Smooth muscle cell (in vitro differentiated cells): Measurements from ENCODE around the gene KLK7. TPM values are rescaled to one million over a fixed set of nuclear protein-coding genes. Genes with fewer than 3 reads are reported as not detected.

ENCODE experiments used
- DNase-seq: peaks from one replicate; lab custom pipeline; 2025; ENCODE audit not compliant: unreplicated experiment; lab: John Stamatoyannopoulos, UW
- H2AFZ ChIP-seq: fragments of 200-600 bp; sonication (generic); 2 replicates; pipeline ENCODE4 v1.6.0; 2016; ENCODE audit warnings: antibody characterized with exemption, low read depth, mild to moderate bottlenecking
- H3F3A ChIP-seq: fragments of 200-600 bp; sonication (generic); 2 replicates; pipeline ENCODE4 v1.6.0; 2017; ENCODE audit warnings: antibody characterized with exemption, low read depth
- H3K27ac ChIP-seq: fragments of 200-600 bp; sonication (generic); 2 replicates; pipeline ENCODE4 v1.5.1; 2016; ENCODE audit warnings: low read depth, mild to moderate bottlenecking
- H3K27me3 ChIP-seq: fragments of 200-600 bp; sonication (generic); 2 replicates; pipeline ENCODE4 v1.6.1; 2016; ENCODE audit warnings: low read depth, mild to moderate bottlenecking
- H3K36me3 ChIP-seq: fragments of 200-600 bp; sonication (generic); 2 replicates; pipeline ENCODE4 v1.5.1; 2016; ENCODE audit warnings: low read depth
- H3K4me1 ChIP-seq: fragments of 200-600 bp; sonication (generic); 2 replicates; pipeline ENCODE4 v1.5.1; 2016; ENCODE audit warnings: low read depth
- H3K4me2 ChIP-seq: fragments of 200-600 bp; sonication (generic); 2 replicates; pipeline ENCODE4 v1.6.0; 2016; ENCODE audit warnings: mild to moderate bottlenecking
- H3K4me3 ChIP-seq: fragments of 200-600 bp; sonication (generic); 2 replicates; pipeline ENCODE4 v1.5.1; 2016; ENCODE audit warnings: mild to moderate bottlenecking
- H3K79me2 ChIP-seq: fragments of 200-600 bp; sonication (generic); 2 replicates; pipeline ENCODE4 v1.6.0; 2016; ENCODE audit warnings: low read depth, mild to moderate bottlenecking
- H3K9ac ChIP-seq: fragments of 200-600 bp; sonication (generic); 2 replicates; pipeline ENCODE4 v1.6.0; 2016; ENCODE audit warnings: low read depth
- H3K9me3 ChIP-seq: fragments of 200-600 bp; sonication (generic); replicated peaks from 2 replicates; pipeline ENCODE4 v1.5.1; 2016; ENCODE audit warnings: low read depth
- H4K20me1 ChIP-seq: fragments of 200-600 bp; sonication (generic); 2 replicates; pipeline ENCODE4 v1.6.0; 2016; ENCODE audit warnings: low read depth
- WGBS: methylation state at CpG from one replicate; pipeline ENCODE4 v1.1.7; 2016; ENCODE audit warnings: low lambda C conversion rate; 5-methylcytosine and 5-hydroxymethylcytosine counted together
- polyA plus RNA-seq: library from polyadenylated mRNA; unstranded; fragments of >200 nt; fragmentation: Nextera tagmentation; extraction: Ambion mirVana; gene quantifications from 2 replicates; pipeline ENCODE4 v1.2.1, GENCODE V29; 2016
- total RNA-seq: library from RNA; depleted of rRNA; stranded (reverse); fragments of >200 nt; gene quantifications from 2 replicates; pipeline ENCODE4 v1.2.3, GENCODE V29; 2014
- TF ChIP-seq, protein P1 (sequence below): fragments of 200-600 bp; sonication (generic); IDR thresholded peaks from 2 replicates; pipeline ENCODE4 v1.5.1; 2017; ENCODE audit warnings: borderline replicate concordance, mild to moderate bottlenecking, antibody characterized with exemption; ENCODE audit not compliant: insufficient read depth, poor library complexity, severe bottlenecking

Gene KLK7
- total and polyA plus RNA-seq, 2 experiments from 2014 or later = 0.25 TPM; not detected in 1

GRCh38 chr19:50947123-50947522 lies 36.6 kb downstream of the KLK7 start:
- WGBS = 81% methylated on average over 4 of the region's 4 CpGs
- H3K9ac ChIP-seq = no peak overlapping the region
- no peaks in the 10 kb centered on the region for H3F3A ChIP-seq
- H3K79me2 ChIP-seq = no peaks in the 10 kb centered on the region
- no peak overlapping the region for H3K4me3 ChIP-seq
- H4K20me1 ChIP-seq = no peaks in the 10 kb centered on the region
- TF ChIP-seq, protein P1, sequence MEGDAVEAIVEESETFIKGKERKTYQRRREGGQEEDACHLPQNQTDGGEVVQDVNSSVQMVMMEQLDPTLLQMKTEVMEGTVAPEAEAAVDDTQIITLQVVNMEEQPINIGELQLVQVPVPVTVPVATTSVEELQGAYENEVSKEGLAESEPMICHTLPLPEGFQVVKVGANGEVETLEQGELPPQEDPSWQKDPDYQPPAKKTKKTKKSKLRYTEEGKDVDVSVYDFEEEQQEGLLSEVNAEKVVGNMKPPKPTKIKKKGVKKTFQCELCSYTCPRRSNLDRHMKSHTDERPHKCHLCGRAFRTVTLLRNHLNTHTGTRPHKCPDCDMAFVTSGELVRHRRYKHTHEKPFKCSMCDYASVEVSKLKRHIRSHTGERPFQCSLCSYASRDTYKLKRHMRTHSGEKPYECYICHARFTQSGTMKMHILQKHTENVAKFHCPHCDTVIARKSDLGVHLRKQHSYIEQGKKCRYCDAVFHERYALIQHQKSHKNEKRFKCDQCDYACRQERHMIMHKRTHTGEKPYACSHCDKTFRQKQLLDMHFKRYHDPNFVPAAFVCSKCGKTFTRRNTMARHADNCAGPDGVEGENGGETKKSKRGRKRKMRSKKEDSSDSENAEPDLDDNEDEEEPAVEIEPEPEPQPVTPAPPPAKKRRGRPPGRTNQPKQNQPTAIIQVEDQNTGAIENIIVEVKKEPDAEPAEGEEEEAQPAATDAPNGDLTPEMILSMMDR = no peak
- no peak overlapping the region for H2AFZ ChIP-seq
- no peaks in the 10 kb centered on the region for H3K36me3 ChIP-seq
- H3K27ac ChIP-seq = no peak overlapping the region
- H3K4me1 ChIP-seq = no peaks in the 10 kb centered on the region
- H3K4me2 ChIP-seq = no peak overlapping the region
- no peaks in the 10 kb centered on the region for H3K9me3 ChIP-seq
- H3K27me3 ChIP-seq = no peaks in the 10 kb centered on the region
- no peak for DNase-seq

- Histone ChIP-seq H4K20me1 (no peaks in the 10 kb centered on the region), H3F3A (no peaks in the 10 kb centered on the region), H3K9ac (no peak overlapping the region), H3K9me3 (no peaks in the 10 kb centered on the region), H3K27me3 (no peaks in the 10 kb centered on the region), H2AFZ (no peak overlapping the region), H3K27ac (no peak overlapping the region), H3K4me1 (no peaks in the 10 kb centered on the region), H3K4me2 (no peak overlapping the region), H3K79me2 (no peaks in the 10 kb centered on the region), H3K4me3 (no peak overlapping the region), H3K36me3 (no peaks in the 10 kb centered on the region)
- no peak for DNase-seq
- TF ChIP-seq, protein P1 = no peak
- WGBS = 75% methylated on average over 4 of the region's 4 CpGs
These were observed 38.9 kb downstream of the KLK7 start for GRCh38 chr19:50944795-50945194.

- no peak overlapping the region for H3K4me2 ChIP-seq
- H3F3A ChIP-seq = no peaks in the 10 kb centered on the region
- no peak overlapping the region for H3K4me3 ChIP-seq
- H3K27ac ChIP-seq = no peak overlapping the region
- H3K9me3 ChIP-seq = no peaks in the 10 kb centered on the region
- WGBS = 92% methylated on average over 10 of the region's 10 CpGs
- H3K9ac ChIP-seq = no peak overlapping the region
- DNase-seq = no peak
- H3K36me3 ChIP-seq = no peaks in the 10 kb centered on the region
- H4K20me1 ChIP-seq = no peaks in the 10 kb centered on the region
- TF ChIP-seq, protein P1 = no peak
- no peaks in the 10 kb centered on the region for H3K4me1 ChIP-seq
- no peak overlapping the region for H2AFZ ChIP-seq
- no peaks in the 10 kb centered on the region for H3K27me3 ChIP-seq
- no peaks in the 10 kb centered on the region for H3K79me2 ChIP-seq
These were observed 40.5 kb downstream of the KLK7 start for GRCh38 chr19:50943074-50943828.

DNA sequence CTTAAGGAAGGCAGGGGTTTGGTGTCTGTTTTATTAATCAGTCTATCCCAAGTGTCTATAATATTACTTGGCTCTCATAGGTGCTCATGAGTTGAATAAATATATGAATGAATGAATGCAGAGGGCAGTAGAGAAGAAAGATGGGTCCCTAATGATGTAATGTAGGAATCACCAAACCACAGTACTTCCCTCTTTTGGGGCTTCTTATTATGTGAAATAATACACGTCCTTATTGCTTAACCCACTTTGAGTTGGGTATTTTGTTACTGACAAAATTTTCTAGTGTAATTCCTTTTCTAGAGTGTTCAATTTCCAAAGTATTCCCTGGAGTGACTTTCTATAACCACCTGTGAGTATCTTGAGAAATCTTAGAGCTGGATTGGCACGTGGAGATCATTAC lies 44.1 kb downstream of the KLK7 start:
- Histone ChIP-seq H2AFZ (no peak overlapping the region), H3K9ac (no peak overlapping the region), H4K20me1 (no peaks in the 10 kb centered on the region), H3K27me3 (no peaks in the 10 kb centered on the region), H3F3A (no peaks in the 10 kb centered on the region), H3K4me2 (no peak overlapping the region), H3K79me2 (no peaks in the 10 kb centered on the region), H3K4me1 (no peaks in the 10 kb centered on the region), H3K9me3 (no peaks in the 10 kb centered on the region), H3K36me3 (no peaks in the 10 kb centered on the region), H3K27ac (no peak overlapping the region), H3K4me3 (no peak overlapping the region)
- DNase-seq = no peak
- TF ChIP-seq, protein P1 = no peak
- WGBS = 75% methylated on average over 2 of the region's 2 CpGs
